ENCODE results near the gene MTHFSD. TPM values are rescaled to one million over a fixed set of nuclear protein-coding genes. Genes with fewer than 3 reads are reported as not detected.
"Not testable (repeated sequence)": the region's sequence is repeated elsewhere in the genome, so short reads cannot be mapped to it uniquely, and the experiment has no call there.

MTHFSD gene, protein sequence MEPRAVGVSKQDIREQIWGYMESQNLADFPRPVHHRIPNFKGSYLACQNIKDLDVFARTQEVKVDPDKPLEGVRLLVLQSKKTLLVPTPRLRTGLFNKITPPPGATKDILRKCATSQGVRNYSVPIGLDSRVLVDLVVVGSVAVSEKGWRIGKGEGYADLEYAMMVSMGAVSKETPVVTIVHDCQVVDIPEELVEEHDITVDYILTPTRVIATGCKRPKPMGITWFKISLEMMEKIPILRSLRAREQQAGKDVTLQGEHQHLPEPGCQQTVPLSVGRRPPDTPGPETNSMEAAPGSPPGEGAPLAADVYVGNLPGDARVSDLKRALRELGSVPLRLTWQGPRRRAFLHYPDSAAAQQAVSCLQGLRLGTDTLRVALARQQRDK
- total RNA-seq (2014; rRNA removed; shearing (Covaris generic)): 15.4 and 17.2 TPM in 2 replicates

- DNase-seq (ENCODE audit: low spot score): peak; percentile 92
Observed at GRCh38 chr16:86554917-86555703, at the start of gene MTHFSD. Gene MTHFSD, minus strand, starts transcription at chr16:86555235. Its CDS starts 51 bp downstream, at chr16:86555184.

DNA sequence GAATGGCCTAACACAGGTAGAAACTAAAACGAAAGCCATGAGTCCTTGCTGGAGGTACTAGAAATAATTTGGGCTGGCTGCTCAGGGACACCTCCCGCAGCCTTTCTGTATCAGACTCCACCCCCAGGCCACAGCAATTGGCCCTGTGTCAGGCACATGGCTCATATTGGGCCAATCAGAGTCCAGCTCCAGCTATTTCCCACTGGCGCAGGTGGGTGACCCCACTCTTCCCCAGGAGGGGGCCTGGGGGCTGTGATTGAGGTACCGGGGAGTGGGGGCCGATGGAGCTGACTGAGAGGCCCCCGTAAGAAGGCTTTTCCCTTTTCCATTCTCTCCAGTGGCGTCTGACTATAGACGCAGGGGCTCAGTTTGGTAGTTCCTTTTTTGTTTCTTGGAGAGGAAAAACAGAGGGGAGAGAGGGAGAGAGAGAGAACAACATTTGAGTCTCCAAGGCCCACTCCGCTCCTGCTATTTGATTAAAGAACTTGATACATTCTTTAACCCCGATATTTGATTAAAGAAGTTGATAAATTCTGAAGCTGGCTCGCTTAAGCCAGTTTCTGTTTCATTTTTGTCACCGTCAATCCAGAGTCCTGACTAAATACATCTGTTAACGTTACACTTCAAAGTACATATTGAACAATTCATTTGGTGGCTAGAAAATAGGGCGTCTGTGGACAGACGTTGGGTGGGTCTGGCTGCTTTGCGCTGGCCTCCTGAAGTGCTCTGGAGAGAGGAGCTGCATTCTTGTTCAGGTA lies 49.6 kb upstream of the MTHFSD start:
- no peak for DNase-seq (ENCODE audit: low spot score)

DNA sequence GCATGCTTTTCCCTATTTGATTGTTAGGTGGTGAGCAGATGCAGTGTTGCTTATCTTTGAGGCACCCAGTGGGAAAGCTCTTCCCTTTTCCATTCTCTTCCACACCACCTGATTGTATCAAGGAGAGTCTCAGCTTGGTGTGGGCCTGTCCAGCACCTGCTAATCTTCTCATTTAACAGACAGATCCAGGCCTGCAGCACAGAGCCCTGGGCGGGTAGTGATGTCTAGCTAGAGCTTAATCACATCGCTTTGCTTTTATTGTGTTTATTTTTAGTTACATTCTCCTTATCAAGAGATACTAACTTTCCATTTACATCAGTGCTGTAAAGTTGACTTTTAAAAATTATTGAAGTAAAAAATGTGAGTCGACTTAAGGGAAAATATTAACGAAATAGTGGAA lies 47.5 kb upstream of the MTHFSD start:
- DNase-seq (ENCODE audit: low spot score): no peak

- no peak for DNase-seq (ENCODE audit: low spot score)
Observed at GRCh38 chr16:86601356-86601755, 46.3 kb upstream of the MTHFSD start.

GRCh38 chr16:86598607-86599565 lies 43.9 kb upstream of the MTHFSD start:
- DNase-seq (ENCODE audit: low spot score): no peak

DNA sequence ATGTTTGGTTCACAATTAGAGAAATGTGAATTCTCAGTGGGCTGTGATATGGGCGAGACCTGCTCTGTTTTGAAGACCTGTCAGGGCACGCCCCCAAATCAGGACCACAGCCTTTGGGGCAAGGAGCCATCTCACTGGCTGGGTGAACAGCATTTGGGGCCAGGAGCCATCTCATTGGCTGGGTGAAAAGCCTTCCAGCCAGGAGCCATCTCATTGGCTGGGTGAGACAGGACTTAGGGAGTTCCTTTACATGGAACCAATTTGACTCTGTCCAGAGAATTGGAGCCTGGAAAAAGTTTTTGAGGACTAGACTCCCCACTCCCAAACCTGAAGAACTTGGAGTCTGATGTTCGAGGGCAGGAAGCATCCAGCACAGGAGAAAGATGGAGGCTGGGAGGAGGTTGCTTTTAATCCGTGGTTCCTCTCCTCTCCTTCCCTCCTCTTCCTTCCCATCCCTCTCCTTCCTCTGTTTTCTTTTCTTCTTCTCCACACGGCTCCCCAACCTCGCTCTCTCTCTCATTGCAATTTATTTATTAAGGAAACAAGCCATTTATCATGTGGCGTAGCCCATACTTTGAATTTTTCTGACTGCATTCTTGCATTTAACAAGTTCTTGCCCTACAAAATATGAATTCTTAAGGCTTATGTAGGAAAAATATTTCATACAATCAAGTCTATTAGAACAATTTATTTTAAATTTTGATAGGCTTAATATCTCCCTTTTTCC lies 43.0 kb upstream of the MTHFSD start:
- DNase-seq (ENCODE audit: low spot score): no peak

DNA sequence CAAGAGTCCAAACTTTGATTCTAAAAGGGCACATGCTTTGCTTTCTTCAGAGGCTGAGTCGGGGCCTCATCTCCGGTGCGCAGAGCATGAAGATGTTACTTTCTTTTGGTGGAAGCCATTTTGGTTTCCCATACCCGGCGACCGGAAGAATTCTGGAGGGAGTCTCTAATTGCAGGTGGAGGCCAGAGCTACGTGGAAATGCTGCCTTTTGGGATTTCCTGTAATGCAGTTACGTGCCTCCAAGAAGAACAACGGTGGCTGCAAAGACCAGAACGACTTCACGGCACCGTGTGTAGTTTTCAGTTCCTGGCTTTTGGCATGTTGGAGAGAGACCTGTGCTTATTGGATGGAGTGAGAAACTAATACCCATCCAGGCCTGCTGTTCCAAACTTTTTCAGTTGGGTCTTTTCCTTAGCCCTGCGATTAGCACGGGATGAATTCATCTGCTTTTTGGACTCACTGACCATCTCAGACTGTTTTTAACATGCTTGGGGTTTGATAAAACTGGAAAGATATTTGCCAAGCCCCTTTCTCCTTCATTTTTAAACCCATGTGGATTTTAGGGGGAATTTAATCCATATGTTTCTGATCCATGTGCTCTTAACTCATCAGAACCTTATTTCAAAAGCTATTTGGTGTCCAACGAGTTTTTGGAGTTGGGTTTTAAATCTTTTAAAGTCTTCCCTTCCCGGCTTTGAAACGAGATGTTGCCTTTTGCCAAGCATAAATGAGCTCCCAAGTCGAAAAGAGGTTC lies 42.3 kb upstream of the MTHFSD start:
- DNase-seq (ENCODE audit: low spot score): no peak

DNA sequence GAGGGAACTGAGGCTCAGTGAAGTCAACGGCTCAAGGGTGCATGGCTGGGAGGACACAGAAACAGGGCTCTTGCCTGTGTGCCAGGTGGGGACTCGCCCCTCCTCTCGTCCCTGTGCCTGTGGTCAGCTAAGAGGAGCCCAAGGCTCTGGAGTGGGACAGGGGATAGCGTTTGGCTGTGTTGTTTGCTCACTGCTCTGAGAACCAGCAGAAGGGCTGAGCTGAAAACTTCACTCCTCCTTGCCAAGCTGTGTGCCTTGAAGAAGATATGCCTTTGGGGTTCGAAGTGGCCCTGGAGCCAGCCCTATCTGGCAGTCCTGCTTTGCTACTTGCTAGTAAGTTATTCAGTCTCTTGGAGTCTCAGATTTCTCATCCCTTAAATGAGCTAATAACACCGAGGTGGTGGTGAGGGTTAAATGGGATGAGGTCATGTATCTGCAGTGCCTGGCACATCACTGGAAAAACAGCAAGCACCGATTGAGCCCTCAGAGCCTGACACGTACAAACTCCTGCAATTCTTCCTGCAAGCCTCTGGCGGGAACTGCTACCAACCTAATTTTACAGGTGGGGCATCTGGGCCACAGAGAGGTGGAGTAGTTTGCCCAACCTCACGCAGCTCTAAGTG lies 41.1 kb upstream of the MTHFSD start:
- no peak for DNase-seq (ENCODE audit: low spot score)

- no peak for DNase-seq (ENCODE audit: low spot score)
Observed at GRCh38 chr16:86594721-86595120, 39.7 kb upstream of the MTHFSD start.

GRCh38 chr16:86593913-86594620 lies 39.0 kb upstream of the MTHFSD start:
- no peak for DNase-seq (ENCODE audit: low spot score)

DNA sequence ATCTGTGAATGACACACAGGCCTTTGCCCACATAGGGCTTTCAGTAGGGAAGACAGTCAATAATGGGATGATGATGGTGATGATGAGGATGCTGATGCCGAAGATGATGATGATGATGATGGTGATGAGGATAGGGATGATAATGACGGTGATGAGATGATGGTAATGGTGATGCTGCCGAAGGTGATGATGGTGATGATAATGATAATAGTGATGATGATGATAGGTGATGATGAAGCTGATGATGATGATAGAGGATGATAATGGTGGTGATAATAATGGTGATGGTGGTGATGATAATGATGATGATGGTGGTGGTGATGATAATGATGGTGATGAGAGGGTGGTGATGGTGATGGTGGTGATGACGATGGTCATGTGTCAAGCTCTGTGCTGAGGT lies 36.2 kb upstream of the MTHFSD start:
- no peak for DNase-seq (ENCODE audit: low spot score)

DNA sequence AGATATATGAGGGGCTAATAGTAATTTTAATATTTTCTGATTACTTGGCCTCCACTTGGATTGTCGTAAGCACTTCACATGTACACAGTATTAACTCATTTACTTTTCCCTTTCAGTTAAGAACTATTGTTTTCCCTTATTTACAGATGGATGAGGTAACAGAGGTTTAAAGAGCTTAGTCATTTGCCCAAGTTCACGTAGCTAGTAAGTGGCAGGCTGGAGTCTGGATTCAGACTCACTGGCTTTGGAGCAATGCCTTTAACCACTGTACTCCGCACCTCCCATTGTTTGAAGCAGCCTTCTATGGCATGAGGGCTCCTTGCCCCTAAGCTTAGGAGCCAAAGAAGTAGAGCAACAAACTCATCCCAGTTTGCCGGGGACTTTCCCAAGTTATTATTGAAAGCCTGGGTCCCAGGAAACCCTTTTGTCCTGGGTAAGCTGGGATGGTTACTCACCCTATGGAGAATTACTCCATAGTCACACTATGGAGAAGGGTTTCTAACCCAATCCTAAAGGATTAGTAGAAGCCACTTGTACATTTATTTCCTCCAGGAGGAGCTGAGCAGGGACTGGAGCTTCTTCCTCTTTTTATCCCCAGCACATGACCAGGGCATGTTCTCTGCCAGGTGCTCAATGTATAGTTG lies 35.6 kb upstream of the MTHFSD start:
- DNase-seq (ENCODE audit: low spot score): no peak

GRCh38 chr16:86587955-86588354 lies 32.9 kb upstream of the MTHFSD start:
- not testable (repeated sequence) for DNase-seq (ENCODE audit: low spot score)

- DNase-seq (ENCODE audit: low spot score): no peak
Observed at GRCh38 chr16:86587487-86587886, 32.5 kb upstream of the MTHFSD start.

DNA sequence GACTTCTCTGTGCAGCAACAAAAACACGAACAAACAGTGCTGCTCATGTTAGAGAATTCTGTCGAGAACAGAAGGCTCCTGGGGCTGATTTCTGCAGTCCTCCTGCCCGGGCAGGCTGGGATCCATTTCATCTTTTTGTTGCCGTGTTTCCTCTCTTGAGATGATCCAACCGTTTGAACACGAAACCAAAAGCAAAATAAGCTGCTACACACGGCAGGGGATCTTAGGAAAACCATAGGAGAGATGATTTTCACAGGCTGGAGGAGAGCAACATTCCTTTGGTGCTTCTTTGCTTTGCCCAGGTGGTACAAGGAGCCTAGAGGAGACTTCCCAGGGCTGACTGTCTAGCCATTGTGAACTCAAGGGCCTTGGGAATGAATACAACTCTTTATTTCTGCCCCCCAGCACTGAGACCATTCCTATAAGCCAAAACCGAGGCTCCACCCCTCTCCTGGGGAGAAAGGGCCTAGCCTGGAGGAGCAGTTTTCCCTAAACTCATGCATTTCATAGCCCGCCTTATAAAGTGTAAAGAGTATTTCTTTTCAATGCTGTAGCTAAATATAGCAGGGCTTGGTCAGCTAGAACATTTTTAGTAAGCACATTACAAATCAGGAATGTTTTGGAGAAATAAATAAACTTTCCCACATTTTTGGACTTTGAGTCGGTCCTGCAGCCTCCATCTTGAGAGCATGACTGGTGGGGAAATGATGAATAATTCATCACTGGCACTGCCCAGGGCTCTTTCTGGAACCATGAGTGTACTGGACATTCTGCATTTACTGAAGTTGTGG lies 31.0 kb upstream of the MTHFSD start:
- no peak for DNase-seq (ENCODE audit: low spot score)

DNA sequence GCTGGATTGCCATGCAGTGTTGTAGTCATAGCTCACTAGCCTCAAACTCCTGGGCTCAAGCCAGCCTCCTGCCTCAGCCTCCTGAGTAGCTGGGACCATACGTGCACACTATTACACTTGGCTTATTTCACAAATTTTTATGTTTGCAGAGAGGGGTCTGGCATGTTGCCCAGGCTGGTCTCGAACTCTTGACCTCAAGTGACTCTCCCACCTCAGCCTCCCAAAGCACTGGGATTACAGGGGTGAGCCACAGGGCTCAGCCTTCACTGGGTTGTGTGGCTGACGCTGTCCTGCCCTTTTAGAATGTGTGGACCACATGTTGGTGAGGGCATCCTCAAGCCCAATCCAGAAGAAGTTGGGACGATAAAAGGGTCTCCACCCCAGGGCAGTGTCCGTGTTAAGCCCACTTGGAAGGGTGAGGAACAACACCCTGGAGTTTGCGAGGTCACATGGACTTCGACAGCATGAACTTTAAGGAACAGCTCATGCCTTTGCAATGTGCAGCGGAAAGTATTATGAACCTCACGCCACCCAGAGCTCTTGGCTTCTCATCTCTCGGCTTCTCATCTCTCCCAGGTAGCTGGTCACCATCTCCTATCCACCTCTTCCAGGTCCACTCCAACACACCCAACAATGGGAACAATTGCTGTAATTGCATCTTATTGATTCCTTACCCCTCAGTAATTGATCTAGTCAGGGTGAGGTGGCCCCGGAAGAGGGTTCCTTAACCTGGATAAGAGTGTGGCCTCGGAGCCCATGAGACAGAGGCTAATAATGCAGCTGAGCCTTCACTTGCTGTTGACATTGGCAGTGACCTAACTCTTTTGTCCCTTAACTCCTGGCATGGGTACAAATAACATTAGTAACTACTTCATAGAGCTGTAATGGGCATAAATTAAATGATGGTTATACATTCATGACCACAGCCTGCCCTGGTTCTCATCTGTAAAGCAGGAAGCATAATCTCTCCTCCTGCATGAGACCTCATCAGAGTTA lies 30.0 kb upstream of the MTHFSD start:
- DNase-seq (ENCODE audit: low spot score): no peak
